ENCODE measurements around the gene NUMBL.

- TF ChIP-seq REST (IDR thresholded peaks at IDR 0.05; ENCODE audit: insufficient read depth in 1 of 2, low read depth in 2 of 2, low read length in 2 of 2) (no peak), TAF1 (IDR thresholded peaks at IDR 0.05; ENCODE audit: borderline replicate concordance, insufficient read depth, low read length) (no peak)
Observed at GRCh38 chr19:40693896-40694295, 3.4 kb upstream of the NUMBL start.
